SK-N-MC (cell line): ENCODE results near the gene TMEM129.

ENCODE experiments used
- EZH2 ChIP-seq: fragments of 200-600 bp; sonication (generic); IDR thresholded peaks from one replicate; pipeline ENCODE4 v1.6.1; 2017; ENCODE audit warnings: antibody characterized with exemption
- FOXP2 ChIP-seq: optimal IDR thresholded peaks from 2 replicates; pipeline ENCODE3; 2011; ENCODE audit warnings: mild to moderate bottlenecking, moderate library complexity; ENCODE audit not compliant: insufficient read depth; ENCODE audit errors: extremely low read length, control extremely low read depth
- POLR2AphosphoS5 ChIP-seq: IDR thresholded peaks from 2 replicates; pipeline ENCODE4 v1.6.1; 2012; ENCODE audit warnings: mild to moderate bottlenecking, low read depth, low read length, borderline replicate concordance

- TF ChIP-seq POLR2AphosphoS5, result no peak
- no peak for TF ChIP-seq EZH2
- TF ChIP-seq FOXP2, result no peak
Measured at GRCh38 chr4:1762264-1763010, 41.3 kb upstream of the TMEM129 start.
